NT2/D1 (cell line): Measurements from ENCODE around the gene PCDHGC3.

Source experiments
- DNase-seq: peaks from one replicate; pipeline ENCODE4 v3.0.0-alpha.2; 2011; ENCODE audit warnings: low read depth, low spot score
- H3K27me3 ChIP-seq: 2 replicates; pipeline ENCODE4 v1.6.0; 2011; ENCODE audit warnings: mild to moderate bottlenecking; ENCODE audit not compliant: insufficient read length, insufficient read depth
- H3K36me3 ChIP-seq: 2 replicates; pipeline ENCODE4 v1.6.1; 2011; ENCODE audit warnings: mild to moderate bottlenecking, low read length, mixed read lengths; ENCODE audit not compliant: insufficient read depth, insufficient read length
- H3K4me1 ChIP-seq: 2 replicates; pipeline ENCODE4 v1.5.1; 2011; ENCODE audit not compliant: insufficient read depth, insufficient read length
- H3K4me3 ChIP-seq: 2 replicates; pipeline ENCODE4 v1.5.1; 2011; ENCODE audit warnings: low read depth; ENCODE audit not compliant: insufficient read length
- H3K9ac ChIP-seq: 2 replicates; pipeline ENCODE4 v1.6.0; 2011; ENCODE audit warnings: low read depth; ENCODE audit not compliant: insufficient read length
- H3K9me3 ChIP-seq: 2 replicates; pipeline ENCODE4 v1.5.1; 2011; ENCODE audit warnings: mild to moderate bottlenecking, low read length; ENCODE audit not compliant: insufficient read depth
- SUZ12 ChIP-seq: IDR thresholded peaks from 2 replicates; pipeline ENCODE4 v1.6.1; 2011; ENCODE audit not compliant: insufficient read length, insufficient read depth; ENCODE audit errors: extremely low read depth
- YY1 ChIP-seq: IDR thresholded peaks from 2 replicates; pipeline ENCODE4 v1.6.1; 2011; ENCODE audit not compliant: insufficient read length, insufficient read depth
- ZNF274 ChIP-seq: IDR thresholded peaks from 2 replicates; pipeline ENCODE4 v1.6.1; 2011; ENCODE audit warnings: mild to moderate bottlenecking, low read depth, low read length

Gene PCDHGC3

DNA sequence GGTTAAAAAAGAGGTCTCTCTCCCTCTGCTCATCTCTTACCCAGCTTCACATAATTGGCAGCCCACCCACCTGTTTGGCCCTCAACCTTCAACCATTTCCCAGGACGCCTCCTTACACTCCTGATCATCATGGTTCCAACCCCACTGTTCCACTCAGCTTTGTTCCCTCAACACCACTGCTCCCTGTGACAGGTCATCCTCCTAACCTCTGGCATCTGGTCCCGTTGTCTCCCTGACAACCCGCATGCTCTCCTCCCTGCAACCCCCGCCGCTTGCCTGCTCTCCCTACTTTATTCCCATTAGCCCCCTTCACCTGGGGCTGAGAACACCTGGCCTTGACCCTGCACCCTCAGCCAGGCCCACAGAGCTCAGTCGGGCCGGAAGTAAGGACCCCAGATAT lies 26.0 kb downstream of the PCDHGC3 start:
- no peak for DNase-seq
- Histone ChIP-seq H3K9ac (no peak overlapping the region), H3K4me3 (no peak overlapping the region), H3K36me3 (peaks cover 12% of the 10 kb centered on the region), H3K9me3 (no peaks in the 10 kb centered on the region), H3K27me3 (no peaks in the 10 kb centered on the region), H3K4me1 (no peaks in the 10 kb centered on the region)
- TF ChIP-seq YY1 (no peak), SUZ12 (no peak), ZNF274 (no peak)

- H3K4me3 ChIP-seq: no peak overlapping the region
- H3K9me3 ChIP-seq: no peaks in the 10 kb centered on the region
- H3K27me3 ChIP-seq: no peaks in the 10 kb centered on the region
- H3K9ac ChIP-seq: no peak overlapping the region
- H3K4me1 ChIP-seq: peaks cover 6% of the 10 kb centered on the region
- DNase-seq: no peak
- no peak for TF ChIP-seq YY1
- no peak for TF ChIP-seq SUZ12
- no peak for TF ChIP-seq ZNF274
- H3K36me3 ChIP-seq: peaks cover 12% of the 10 kb centered on the region
Observed at GRCh38 chr5:141503681-141504080, 27.9 kb downstream of the PCDHGC3 start.

GRCh38 chr5:141504216-141504615 lies 28.4 kb downstream of the PCDHGC3 start:
- Histone ChIP-seq H3K27me3 (no peaks in the 10 kb centered on the region), H3K4me1 (peaks cover 7% of the 10 kb centered on the region), H3K4me3 (no peak overlapping the region), H3K9me3 (no peaks in the 10 kb centered on the region), H3K36me3 (peaks cover 12% of the 10 kb centered on the region), H3K9ac (no peak overlapping the region)
- TF ChIP-seq ZNF274: no peak
- TF ChIP-seq SUZ12: no peak
- no peak for TF ChIP-seq YY1
- DNase-seq: no peak

GRCh38 chr5:141506381-141507155 lies 30.8 kb downstream of the PCDHGC3 start:
- no peaks in the 10 kb centered on the region for H3K27me3 ChIP-seq
- H3K36me3 ChIP-seq: peaks cover 20% of the 10 kb centered on the region
- H3K4me1 ChIP-seq: peaks cover 10% of the 10 kb centered on the region
- no peak for DNase-seq
- no peak overlapping the region for H3K9ac ChIP-seq
- TF ChIP-seq SUZ12: no peak
- TF ChIP-seq ZNF274: no peak
- TF ChIP-seq YY1: no peak
- no peaks in the 10 kb centered on the region for H3K9me3 ChIP-seq
- H3K4me3 ChIP-seq: no peak overlapping the region

DNA sequence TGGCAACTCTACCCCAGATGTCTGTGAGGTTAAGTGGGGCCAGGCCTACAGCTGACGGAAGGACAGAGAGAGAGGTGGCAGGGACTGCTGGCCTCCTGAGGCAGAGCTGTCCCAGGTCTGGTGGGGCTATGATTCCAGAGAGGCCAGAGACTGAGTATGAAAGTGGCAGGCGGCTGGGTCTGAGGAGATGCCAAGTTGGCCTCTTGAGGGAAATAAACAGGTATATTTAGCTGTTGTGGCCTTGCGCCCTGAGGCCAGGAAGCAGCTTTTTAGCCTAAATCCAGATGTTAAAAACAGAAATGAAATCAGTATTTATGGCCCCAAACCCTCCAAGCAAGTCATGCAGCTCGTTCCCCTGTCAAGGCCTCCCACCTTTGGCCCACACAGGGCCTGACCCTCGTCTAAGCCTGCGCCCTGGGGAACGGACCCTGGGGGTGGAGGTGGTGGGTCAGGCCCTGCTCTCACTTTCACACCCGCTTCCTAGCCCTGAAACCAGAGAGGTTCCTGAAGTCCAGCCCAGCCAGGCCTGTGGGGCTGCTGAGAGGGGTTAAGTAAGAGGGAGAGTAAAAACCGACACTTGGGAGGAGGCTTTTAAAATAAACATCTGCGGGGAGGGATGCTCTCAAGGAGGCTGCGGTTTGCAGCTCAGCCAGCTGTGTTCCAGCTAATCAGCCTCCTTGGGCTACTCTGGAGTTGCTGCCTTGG lies 31.8 kb downstream of the PCDHGC3 start:
- peaks cover 10% of the 10 kb centered on the region for H3K4me1 ChIP-seq

DNA sequence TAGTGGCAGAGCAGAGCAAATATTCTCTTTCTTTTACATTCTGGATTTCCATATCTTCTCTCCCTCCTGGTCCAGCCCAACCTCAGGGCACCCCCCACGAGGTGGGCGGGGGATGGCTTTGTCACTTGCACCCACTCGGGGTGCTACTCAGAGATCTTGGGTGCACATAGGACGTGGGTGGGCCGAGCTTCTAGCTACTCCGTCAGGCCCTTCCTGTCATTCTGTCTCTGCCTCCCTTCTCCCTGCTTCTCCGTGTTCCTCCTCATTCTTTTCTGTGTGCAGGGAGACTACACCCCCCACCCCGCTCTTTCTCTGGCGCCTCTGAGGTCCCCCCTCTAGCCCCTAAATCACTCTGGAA lies 32.7 kb downstream of the PCDHGC3 start:
- Histone ChIP-seq H3K9me3 (no peaks in the 10 kb centered on the region), H3K4me3 (no peak overlapping the region), H3K27me3 (no peaks in the 10 kb centered on the region), H3K36me3 (peaks cover 24% of the 10 kb centered on the region), H3K4me1 (peaks cover 10% of the 10 kb centered on the region), H3K9ac (peak overlapping the region; percentile 61)
- DNase-seq: no peak
- TF ChIP-seq ZNF274: no peak
- no peak for TF ChIP-seq YY1
- no peak for TF ChIP-seq SUZ12

More for the DNA sequence above, 31.8 kb downstream of the PCDHGC3 start:
- Histone ChIP-seq H3K9ac (peak overlapping the region; percentile 61), H3K36me3 (peaks cover 24% of the 10 kb centered on the region), H3K4me3 (no peak overlapping the region), H3K27me3 (no peaks in the 10 kb centered on the region), H3K9me3 (no peaks in the 10 kb centered on the region)
- TF ChIP-seq ZNF274 (no peak), SUZ12 (no peak), YY1 (no peak)
- no peak for DNase-seq

GRCh38 chr5:141508798-141509611 lies 33.2 kb downstream of the PCDHGC3 start:
- peak overlapping the region; percentile 36 for H3K9ac ChIP-seq
- no peak for TF ChIP-seq ZNF274
- TF ChIP-seq YY1: no peak
- no peak for TF ChIP-seq SUZ12
- no peaks in the 10 kb centered on the region for H3K9me3 ChIP-seq
- no peak overlapping the region for H3K4me3 ChIP-seq
- no peak for DNase-seq
- peaks cover 11% of the 10 kb centered on the region for H3K4me1 ChIP-seq
- peaks cover 24% of the 10 kb centered on the region for H3K36me3 ChIP-seq
- no peaks in the 10 kb centered on the region for H3K27me3 ChIP-seq
